IPS-18c (cell line): ENCODE data around the gene KLB.

Experiments used
- H3K4me3 ChIP-seq: 2 replicates; pipeline ENCODE4 v1.7.0; 2013; ENCODE audit warnings: low read depth, mild to moderate bottlenecking, low read length, moderate library complexity; ENCODE audit not compliant: insufficient read depth
- H3K9me3 ChIP-seq: one replicate; pipeline ENCODE4 v1.6.1; 2013; ENCODE audit warnings: mild to moderate bottlenecking, low read length, moderate library complexity; ENCODE audit not compliant: control insufficient read depth, insufficient read depth

The KLB gene

DNA sequence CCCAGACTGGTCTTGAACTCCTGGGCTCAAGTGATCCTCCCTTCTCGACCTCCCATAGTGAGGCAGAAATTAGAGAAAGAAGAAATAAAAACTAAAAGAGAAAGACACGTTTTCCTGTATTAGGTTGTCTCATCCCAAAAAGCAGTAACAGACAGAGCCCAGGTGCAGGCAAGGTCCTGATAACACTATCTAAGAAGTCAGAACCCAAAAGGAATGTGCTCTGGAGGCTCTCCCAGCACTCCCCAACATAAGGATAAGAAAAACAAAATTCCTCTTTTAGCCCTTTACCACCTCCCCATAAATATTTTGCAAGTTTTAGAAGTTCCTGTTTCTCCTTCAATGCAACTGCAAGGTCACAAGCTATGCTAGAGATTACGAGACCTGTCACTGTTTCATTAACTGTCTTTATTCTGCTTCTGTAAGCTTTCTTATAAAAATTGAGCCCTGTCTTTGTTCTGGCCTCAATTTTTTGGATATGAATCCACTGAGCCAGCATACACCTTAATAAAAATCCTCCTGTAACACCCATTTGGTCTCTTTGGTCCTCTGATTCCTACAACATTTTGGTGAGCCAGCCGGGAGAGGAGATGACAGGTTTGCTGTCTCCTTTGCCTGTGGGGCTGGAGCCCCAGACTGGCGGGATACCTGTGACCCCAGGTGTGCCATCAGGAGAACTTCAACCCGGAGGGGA lies 78.0 kb downstream of the KLB start:
- no peak overlapping the region for H3K4me3 ChIP-seq
- peaks cover 3% of the 10 kb centered on the region for H3K9me3 ChIP-seq

GRCh38 chr4:39486221-39486804 lies 79.6 kb downstream of the KLB start:
- peaks cover 3% of the 10 kb centered on the region for H3K9me3 ChIP-seq
- no peak overlapping the region for H3K4me3 ChIP-seq

DNA sequence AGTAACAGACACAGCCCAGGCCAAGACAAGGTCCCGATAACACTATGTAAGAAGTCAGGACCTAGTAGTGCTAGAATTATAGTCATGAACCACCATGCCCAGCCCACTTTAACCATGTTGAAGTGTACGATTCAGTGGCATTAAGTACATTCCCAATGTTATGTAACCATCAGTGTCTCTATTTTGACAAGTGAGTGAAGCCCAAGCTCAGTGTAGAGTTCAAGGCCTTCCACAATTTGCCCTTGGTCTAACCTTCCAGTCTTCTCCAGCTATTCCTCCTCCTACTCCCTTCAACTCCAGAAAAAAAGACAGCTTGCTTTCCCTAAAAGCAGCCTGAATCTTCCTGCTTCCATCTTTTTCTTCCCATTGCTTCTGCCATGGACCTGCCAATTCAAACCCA lies 83.6 kb downstream of the KLB start:
- no peak overlapping the region for H3K4me3 ChIP-seq
- H3K9me3 ChIP-seq: no peaks in the 10 kb centered on the region

GRCh38 chr4:39494354-39494753 lies 87.6 kb downstream of the KLB start:
- no peaks in the 10 kb centered on the region for H3K9me3 ChIP-seq
- no peak overlapping the region for H3K4me3 ChIP-seq

DNA sequence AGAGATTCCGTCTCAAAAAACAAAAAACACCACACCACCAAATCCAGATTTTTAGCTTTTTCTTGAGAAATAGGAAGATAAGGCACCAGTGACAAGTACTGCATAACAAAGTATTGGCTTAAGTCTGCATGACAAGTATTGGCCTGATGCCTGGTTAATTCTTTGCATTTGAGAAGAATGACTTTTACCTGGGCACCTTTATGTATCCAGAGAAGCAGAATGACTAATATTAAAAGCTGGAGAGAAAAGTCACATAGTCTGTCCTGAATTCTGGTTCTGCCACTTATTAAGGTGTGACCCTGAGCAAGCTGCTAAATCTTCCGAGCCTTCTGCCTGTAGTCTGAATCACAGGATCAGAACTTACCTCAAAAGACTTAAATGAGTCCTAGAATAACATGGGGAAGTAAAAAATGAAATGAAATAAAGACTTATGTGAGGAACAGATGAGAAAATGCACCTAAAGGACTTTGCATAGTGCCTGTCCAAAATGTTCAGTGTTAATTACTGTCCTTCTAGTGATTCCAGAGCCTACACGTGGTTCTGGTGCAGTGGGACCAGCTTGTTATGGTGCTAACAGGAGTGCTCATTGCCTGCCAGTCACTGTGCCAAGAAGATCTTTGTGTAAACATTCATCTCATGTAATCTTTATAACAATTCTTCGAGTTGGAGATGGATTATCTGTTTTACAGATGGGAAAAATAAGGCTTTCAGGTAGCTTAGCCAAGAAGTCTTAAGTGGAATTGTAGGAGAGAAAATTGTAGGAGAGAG lies 88.9 kb downstream of the KLB start:
- H3K9me3 ChIP-seq: no peaks in the 10 kb centered on the region
- no peak overlapping the region for H3K4me3 ChIP-seq

DNA sequence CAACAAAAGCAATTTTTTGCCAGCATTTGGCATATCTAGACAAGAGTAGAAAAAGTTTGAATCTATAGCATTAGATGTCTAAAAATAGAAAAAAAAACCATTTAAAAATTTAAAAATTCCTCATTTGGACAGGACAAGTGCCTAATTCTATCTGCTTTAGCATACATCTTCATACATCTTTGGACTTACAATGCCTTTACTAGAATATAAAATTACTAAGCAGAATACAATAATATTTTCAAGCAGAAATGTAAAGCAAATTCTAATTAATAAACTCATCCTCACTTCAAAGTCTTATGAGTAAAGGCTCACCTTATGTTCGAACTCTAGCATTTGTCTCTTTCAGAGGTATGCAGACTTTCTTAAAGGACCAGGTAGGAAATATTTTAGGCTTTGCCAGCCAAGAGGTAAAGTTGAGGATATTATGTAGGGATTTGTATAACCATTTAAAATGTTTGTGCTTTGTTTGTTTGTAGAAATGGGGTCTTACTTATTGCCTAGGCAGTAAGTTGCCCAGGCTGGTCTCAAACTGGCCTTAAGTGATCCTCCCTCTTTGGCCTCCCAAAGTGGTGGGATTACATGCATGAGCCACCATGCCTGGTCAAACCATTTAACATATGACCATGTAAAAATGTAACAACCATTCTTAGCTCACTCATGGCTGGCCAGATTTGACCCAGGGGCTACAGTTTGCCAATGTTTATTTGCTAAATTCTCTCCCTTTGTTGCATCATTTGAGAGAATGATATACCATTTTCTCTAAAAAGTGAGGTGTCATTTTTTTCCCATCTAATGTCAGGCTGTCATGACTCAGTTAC lies 91.4 kb downstream of the KLB start:
- Histone ChIP-seq H3K9me3 (no peaks in the 10 kb centered on the region), H3K4me3 (no peak overlapping the region)

DNA sequence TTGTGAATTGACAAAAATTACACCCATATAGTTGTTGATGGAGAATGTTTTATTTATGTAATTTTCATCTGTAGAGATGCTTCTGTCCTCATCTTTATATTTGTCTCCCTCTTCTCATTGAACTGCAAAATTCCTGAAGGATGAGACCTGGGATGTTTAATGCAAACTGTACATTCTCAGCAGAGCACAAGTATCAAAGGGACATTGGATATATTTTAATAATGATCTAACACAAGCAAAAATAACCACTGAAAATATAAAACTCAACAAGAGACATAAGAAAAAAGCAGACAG lies 91.9 kb downstream of the KLB start:
- no peak overlapping the region for H3K4me3 ChIP-seq
- no peaks in the 10 kb centered on the region for H3K9me3 ChIP-seq
